NCI-H1930 (cell line): ENCODE measurements around the gene UBAP2L.

ENCODE experiments used
- DNase-seq, 2 experiments: peaks; one replicate each; lab custom pipeline; 2025; lab: John Stamatoyannopoulos, UW

Gene UBAP2L, protein sequence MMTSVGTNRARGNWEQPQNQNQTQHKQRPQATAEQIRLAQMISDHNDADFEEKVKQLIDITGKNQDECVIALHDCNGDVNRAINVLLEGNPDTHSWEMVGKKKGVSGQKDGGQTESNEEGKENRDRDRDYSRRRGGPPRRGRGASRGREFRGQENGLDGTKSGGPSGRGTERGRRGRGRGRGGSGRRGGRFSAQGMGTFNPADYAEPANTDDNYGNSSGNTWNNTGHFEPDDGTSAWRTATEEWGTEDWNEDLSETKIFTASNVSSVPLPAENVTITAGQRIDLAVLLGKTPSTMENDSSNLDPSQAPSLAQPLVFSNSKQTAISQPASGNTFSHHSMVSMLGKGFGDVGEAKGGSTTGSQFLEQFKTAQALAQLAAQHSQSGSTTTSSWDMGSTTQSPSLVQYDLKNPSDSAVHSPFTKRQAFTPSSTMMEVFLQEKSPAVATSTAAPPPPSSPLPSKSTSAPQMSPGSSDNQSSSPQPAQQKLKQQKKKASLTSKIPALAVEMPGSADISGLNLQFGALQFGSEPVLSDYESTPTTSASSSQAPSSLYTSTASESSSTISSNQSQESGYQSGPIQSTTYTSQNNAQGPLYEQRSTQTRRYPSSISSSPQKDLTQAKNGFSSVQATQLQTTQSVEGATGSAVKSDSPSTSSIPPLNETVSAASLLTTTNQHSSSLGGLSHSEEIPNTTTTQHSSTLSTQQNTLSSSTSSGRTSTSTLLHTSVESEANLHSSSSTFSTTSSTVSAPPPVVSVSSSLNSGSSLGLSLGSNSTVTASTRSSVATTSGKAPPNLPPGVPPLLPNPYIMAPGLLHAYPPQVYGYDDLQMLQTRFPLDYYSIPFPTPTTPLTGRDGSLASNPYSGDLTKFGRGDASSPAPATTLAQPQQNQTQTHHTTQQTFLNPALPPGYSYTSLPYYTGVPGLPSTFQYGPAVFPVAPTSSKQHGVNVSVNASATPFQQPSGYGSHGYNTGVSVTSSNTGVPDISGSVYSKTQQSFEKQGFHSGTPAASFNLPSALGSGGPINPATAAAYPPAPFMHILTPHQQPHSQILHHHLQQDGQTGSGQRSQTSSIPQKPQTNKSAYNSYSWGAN

DNA sequence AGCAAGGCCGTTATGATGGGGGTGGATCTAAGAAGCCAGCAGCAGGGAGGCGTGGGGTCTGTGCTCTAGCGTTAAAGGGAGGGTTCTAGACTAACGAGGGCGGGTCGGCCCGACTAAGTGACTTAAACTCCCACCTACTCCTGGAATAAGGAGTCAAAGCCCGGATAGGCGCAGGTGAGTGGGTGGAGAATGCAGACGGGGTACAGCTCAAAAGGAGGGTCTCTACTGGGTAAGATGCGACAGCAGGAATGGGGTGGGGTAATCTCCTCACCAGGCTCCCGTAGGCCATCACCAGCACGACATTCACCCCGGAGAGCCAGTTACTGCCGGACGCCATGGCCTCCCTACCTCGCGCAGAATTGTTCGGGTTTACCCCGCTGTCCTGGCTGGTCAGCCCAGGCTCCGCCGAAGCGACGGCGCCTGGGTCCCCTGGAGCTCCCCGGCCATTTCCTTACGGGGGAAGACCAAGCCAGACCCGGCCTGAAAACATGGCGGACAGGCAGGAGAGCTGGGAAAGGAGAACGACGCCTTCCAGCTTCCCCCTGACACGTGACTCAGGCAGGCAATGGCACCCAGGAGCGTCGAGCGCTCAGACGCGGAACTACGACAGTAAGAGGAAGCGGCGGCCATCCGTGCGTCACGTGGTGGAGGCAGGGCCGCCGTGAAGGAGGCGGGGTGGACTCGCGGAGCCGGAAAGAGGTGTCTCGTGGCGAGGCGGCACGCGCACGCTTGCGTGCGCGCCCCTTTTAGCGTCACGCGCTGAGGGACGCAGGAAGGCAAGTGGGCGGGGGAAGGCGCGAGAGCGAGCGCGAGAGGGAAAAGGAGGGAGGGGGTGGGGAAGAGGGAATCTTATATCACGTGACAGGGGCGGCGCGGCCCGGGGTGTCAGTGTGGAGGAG, at the start of gene UBAP2L:
Gene UBAP2L (plus strand): TSS at position 885 of the 899 bp plus-strand sequence. CDS start 4,169 bp downstream, outside the sequence.
- DNase-seq, result peak; percentile 97 to 98

- DNase-seq, result no peak
These were observed 49.6 kb upstream of the UBAP2L start for GRCh38 chr1:154171223-154171583.

DNA sequence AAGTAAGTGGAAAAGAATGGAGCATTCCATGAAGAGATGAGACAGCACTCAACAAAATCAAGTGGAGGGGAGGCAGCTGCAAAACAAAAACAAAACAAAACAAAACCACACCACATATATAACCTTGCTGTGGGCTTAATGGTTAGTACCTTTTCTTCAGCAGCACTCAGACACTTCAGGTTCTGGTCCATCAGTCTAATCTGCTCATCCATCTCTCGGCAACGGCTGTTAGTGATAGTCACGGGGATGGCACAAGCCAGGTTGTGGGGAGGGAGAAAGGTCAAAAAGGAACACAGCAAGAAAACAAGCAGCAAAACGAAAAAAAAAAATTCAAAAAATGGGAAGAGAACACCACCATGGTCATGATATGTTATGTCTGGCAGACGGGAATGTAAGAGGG, 48.9 kb upstream of the UBAP2L start:
- DNase-seq, result no peak

DNA sequence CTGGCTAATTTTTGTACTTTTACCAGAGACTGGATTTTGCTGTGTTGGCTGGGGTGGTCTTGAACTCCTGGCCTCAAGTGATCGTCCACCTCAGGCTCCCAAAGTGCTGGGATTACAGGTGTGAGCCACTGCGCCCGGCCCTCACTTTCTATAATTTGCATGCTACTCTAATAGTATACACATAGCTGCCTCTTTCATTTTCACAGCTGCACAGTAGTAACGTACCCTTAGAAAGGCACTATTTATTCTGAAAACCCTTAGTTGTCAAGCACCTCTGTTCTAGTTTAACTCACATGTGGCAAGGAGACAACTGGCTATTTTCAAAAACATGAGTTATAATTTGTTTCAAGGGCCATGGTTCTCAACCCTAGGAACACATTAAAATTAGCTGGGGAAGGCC, 46.1 kb upstream of the UBAP2L start:
- no peak for DNase-seq

- DNase-seq, result no peak
These were observed 44.4 kb upstream of the UBAP2L start for GRCh38 chr1:154176337-154176736.

- DNase-seq, result no peak
These were observed 42.7 kb upstream of the UBAP2L start for GRCh38 chr1:154178013-154178412.

- no peak for DNase-seq
These were observed 41.6 kb upstream of the UBAP2L start for GRCh38 chr1:154178911-154179811.

DNA sequence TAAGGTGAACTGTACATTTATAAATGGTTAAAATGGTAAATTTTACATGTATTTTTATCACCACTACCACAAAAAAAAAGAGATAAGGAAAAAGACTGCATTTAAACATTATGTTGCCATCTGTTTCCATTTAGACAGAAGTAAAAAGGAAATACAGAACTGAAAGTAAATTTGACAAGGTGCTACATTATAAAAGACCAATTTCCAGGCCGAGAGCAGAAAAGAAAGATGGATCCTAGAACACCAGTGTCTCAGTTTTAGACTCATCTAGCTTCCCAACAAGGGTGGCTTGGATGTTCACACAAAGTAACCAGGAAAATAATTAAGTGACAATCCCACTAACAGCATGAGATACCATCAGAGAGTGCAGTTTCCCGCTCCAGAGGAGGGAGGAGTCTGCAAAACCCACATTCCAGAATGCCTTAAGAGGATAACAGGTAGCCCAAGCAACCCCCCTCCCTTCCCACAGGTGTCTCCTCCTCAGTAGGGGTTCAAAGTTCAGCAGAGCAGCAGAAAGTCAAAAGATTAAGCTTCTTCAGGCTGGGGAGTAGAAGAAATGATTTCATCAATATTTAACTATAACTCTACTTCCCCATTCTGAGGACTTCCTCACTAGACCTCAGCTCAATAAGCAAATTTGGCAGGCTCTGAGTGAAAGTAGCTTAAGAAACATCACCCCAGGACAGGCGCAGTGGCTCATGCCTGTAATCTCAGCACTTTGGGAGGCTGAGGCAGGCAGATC, 40.6 kb upstream of the UBAP2L start:
- DNase-seq, result no peak

DNA sequence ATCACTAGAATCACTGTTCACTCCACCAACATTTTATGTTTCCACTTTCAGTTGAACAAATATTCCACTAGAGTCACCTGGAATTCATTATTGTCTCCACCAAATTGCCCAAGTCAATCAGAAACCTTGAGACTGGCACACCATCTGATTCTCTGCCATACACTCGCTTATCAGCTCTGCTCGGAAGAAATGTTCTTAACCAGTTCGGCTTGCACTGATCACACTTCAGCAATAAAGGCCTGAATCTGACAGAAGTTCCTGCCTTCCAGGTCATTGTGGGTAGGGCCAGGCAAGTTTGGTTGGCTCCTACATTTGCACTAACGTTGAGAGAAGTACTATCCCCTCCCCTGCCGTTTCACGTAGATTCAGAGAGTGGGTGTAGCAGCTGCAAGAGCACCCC, 38.8 kb upstream of the UBAP2L start:
- no peak for DNase-seq

- no peak for DNase-seq
These were observed 38.3 kb upstream of the UBAP2L start for GRCh38 chr1:154182344-154183045.

GRCh38 chr1:154183046-154183915, 37.5 kb upstream of the UBAP2L start:
- DNase-seq, result peak; percentile 93 to 95

GRCh38 chr1:154186177-154186576, 34.6 kb upstream of the UBAP2L start:
- peak; percentile 36 to 43 for DNase-seq

GRCh38 chr1:154186852-154187501, 33.8 kb upstream of the UBAP2L start:
- no peak for DNase-seq

DNA sequence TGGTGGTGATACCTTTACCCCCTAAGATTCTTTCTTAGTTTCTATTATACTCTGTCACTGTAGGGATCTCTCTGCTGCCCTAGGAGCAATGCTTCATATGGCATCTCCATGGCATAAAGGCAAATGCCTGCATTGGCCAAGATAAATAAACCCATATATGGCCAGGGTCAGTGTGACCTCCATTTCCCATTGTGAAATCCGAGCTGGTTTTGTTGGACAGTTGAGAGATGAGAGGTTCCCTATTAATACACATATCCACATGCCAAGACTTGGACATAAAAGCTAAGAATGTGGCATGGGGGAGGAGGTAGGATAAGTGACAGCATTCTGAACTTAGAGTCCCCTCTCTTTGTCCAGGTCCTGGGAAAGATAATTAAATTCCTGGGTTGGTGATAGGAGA, 30.2 kb upstream of the UBAP2L start:
- no peak for DNase-seq

DNA sequence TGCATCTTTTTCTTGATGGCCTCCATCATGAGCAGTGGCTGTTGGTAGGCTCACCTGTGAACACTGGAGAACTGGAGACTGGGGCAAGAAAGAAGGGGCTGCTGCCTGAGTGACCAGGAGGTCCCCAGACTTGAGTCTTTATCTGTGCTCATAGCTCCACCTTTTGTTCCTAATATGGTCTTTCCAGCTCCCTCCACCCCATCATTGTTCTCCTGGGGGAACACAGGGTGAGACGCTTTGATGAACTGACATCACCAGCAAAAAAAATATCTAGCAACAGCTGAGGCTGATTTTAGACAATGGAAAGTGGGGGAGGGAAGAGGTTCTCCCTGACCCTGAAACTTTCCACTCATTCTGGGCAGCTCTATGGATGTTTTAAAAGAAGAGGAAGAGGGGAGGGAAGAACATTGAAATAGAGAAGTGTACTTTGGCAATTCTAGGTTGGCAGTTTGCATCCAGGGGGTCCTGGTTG, 28.7 kb upstream of the UBAP2L start, which contains the start of gene TPM3:
Gene TPM3 (minus strand): TSS at position 111 of the 472 bp plus-strand sequence. CDS start 82 bp downstream, at position 29.
- DNase-seq, result no peak

- no peak for DNase-seq
These were observed 28.3 kb upstream of the UBAP2L start for GRCh38 chr1:154192476-154192875.

DNA sequence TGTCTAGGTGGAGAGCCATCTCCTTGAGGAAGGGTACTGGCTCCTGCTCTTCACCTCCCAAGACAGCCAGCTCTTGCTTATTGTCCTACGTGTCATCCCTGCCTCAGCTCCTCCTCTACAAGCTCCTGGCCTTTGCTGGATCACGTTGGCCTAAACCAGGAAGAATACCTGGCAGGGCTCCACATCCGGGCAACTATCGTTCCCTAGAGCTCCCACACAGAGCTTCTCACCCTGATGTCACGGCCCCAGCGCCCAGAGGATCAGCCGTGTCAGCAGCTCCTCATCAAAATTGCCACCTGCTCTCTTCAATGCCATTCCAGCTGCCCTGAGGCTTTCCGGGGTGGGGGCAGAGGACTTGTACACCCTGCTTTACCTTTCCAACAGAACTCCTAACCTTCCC, 26.9 kb upstream of the UBAP2L start:
- DNase-seq, result no peak
